Hypothalamus (tissue), 51 donors: ENCODE measurements around the gene PCDHGA9.
A peak's percentile ranks its signal among the peaks of the same experiment; 100 is the strongest.
"Not testable (repeated sequence)": the region's sequence is repeated elsewhere in the genome, so short reads cannot be mapped to it uniquely, and the experiment has no call there.

ENCODE experiments used
- DNase-seq, 51 donors: peaks; one replicate each; lab custom pipeline; 2025; lab: John Stamatoyannopoulos, UW

PCDHGA9 gene

GRCh38 chr5:141382469-141383294 is 19.9 kb upstream of the PCDHGA9 start, which contains the start of gene PCDHGA7:
Gene PCDHGA7 (plus strand): TSS chr5:141382742. CDS start chr5:141382900, 158 bp downstream.
- no peak for DNase-seq

DNA sequence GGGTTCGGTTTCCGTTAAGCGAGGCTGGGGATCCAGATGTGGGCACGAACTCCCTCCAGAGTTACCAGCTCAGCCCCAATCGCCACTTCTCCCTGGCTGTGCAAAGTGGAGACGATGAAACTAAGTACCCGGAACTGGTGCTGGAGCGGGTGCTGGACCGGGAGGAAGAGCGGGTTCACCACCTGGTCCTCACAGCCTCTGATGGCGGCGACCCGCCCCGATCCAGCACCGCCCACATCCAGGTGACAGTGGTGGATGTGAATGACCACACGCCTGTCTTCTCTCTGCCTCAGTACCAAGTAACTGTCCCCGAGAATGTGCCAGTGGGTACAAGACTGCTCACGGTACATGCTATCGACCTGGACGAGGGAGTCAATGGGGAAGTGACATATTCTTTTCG is 19.2 kb upstream of the PCDHGA9 start:
- no peak for DNase-seq

DNA sequence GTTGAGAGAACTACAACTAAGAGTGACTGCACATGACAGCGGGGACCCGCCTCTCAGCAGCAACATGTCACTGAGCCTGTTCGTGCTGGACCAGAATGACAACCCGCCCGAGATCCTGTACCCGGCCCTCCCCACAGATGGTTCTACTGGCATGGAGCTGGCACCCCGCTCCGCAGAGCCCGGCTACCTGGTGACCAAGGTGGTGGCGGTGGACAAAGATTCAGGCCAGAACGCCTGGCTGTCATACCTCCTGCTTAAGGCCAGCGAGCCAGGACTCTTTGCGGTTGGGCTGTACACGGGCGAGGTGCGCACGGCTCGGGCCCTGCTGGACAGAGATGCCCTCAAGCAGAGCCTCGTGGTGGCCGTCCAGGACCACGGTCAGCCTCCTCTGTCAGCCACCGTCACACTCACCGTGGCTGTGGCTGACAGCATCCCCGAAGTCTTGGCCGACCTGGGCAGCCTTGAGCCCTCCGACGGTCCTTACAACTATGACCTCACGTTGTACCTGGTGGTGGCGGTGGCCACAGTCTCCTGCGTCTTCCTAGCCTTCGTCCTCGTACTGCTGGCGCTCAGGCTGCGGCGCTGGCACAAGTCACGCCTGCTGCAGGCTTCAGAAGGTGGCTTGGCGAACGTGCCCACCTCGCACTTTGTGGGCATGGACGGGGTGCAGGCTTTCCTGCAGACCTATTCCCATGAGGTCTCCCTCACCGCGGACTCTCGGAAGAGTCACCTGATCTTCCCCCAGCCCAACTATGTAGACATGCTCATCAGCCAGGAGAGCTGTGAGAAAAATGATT is 17.9 kb upstream of the PCDHGA9 start:
- no peak for DNase-seq

DNA sequence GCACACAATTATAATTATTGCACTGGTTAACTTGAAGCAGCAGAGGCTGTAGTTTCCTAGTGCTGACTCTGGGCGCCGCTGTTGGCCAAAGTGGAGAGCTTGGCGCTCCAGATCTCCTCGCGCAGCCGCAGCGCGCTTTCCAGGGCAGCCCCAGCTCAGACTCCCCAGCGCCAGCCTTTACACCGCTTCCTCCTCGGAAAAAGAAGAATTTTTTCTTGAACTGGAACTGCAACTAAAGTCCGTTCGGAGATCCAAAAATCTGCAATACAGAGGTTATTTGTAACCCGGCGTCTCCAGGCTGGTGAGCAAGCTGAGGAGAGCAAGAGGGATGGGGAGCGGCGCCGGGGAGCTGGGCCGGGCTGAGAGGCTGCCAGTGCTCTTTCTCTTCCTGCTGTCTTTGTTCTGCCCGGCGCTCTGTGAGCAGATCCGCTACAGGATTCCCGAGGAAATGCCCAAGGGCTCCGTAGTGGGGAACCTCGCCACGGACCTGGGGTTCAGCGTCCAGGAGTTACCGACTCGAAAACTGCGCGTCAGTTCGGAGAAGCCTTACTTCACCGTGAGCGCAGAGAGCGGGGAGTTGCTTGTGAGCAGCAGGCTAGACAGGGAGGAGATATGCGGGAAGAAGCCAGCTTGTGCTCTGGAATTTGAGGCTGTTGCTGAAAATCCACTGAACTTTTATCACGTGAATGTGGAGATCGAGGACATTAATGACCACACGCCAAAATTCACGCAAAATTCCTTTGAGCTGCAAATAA is 14.8 kb upstream of the PCDHGA9 start, which contains the start of gene PCDHGB4:
Gene PCDHGB4 (plus strand): TSS at position 142 of the 755 bp plus-strand sequence. CDS start 187 bp downstream, at position 329.
- not testable (repeated sequence) for DNase-seq

GRCh38 chr5:141388661-141389060 is 13.9 kb upstream of the PCDHGA9 start:
- DNase-seq = no peak

GRCh38 chr5:141389153-141390042 is 13.2 kb upstream of the PCDHGA9 start:
- no peak for DNase-seq

GRCh38 chr5:141392429-141393198 is 10.0 kb upstream of the PCDHGA9 start, which contains the start of gene PCDHGA8:
Gene PCDHGA8 (plus strand): TSS chr5:141392633. CDS start chr5:141392814, 181 bp downstream.
- no peak for DNase-seq

- DNase-seq = no peak
Measured at GRCh38 chr5:141393267-141393666, 9.3 kb upstream of the PCDHGA9 start.

DNA sequence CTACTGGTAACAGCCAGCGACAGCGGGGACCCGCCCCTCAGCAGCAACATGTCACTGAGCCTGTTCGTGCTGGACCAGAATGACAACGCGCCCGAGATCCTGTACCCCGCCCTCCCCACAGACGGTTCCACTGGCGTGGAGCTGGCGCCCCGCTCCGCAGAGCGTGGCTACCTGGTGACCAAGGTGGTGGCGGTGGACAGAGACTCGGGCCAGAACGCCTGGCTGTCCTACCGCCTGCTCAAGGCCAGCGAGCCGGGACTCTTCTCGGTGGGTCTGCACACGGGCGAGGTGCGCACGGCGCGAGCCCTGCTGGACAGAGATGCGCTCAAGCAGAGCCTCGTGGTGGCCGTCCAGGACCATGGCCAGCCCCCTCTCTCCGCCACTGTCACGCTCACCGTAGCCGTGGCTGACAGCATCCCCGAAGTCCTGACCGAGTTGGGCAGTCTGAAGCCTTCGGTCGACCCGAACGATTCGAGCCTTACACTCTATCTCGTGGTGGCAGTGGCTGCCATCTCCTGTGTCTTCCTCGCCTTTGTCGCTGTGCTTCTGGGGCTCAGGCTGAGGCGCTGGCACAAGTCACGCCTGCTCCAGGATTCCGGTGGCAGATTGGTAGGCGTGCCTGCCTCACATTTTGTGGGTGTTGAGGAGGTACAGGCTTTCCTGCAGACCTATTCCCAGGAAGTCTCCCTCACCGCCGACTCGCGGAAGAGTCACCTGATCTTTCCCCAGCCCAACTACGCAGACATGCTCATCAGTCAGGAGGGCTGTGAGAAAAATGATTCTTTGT is 8.0 kb upstream of the PCDHGA9 start:
- not testable (repeated sequence) for DNase-seq

DNA sequence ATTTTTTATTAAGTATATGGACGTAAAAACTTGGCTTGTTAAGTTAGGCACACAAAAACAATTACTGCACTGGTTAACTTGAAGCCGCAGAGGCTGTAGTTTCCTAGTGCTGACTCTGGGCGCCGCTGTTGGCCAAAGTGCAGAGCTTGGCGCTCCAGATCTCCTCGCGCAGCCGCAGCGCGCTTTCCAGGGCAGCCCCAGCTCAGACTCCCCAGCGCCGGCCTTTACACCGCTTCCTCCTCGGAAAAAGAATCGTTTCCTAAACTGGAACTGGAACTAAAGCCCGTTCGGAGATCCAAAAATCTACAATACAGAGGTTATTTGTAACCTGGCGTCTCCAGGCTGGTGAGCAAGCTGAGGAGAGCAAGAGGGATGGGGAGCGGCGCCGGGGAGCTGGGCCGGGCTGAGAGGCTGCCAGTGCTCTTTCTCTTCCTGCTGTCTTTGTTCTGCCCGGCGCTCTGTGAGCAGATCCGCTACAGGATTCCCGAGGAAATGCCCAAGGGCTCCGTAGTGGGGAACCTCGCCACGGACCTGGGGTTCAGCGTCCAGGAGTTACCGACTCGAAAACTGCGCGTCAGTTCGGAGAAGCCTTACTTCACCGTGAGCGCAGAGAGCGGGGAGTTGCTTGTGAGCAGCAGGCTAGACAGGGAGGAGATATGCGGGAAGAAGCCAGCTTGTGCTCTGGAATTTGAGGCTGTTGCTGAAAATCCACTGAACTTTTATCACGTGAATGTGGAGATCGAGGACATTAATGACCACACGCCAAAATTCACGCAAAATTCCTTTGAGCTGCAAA is 4.6 kb upstream of the PCDHGA9 start, which contains the start of gene PCDHGB5:
Gene PCDHGB5 (plus strand): TSS at position 192 of the 796 bp plus-strand sequence. CDS start 181 bp downstream, at position 373.
- not testable (repeated sequence) for DNase-seq

DNA sequence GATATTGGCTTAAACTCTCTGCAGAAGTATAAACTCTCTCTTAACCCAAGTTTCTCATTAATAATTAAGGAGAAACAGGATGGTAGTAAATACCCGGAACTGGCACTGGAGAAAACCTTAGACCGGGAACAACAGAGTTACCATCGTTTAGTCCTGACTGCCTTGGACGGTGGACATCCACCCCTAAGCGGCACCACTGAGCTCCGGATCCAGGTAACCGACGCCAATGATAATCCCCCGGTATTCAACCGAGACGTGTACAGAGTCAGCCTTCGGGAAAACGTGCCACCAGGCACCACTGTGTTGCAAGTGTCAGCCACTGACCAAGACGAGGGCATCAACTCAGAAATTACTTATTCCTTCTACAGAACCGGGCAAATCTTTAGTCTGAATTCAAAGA is 4.0 kb upstream of the PCDHGA9 start:
- DNase-seq = no peak

DNA sequence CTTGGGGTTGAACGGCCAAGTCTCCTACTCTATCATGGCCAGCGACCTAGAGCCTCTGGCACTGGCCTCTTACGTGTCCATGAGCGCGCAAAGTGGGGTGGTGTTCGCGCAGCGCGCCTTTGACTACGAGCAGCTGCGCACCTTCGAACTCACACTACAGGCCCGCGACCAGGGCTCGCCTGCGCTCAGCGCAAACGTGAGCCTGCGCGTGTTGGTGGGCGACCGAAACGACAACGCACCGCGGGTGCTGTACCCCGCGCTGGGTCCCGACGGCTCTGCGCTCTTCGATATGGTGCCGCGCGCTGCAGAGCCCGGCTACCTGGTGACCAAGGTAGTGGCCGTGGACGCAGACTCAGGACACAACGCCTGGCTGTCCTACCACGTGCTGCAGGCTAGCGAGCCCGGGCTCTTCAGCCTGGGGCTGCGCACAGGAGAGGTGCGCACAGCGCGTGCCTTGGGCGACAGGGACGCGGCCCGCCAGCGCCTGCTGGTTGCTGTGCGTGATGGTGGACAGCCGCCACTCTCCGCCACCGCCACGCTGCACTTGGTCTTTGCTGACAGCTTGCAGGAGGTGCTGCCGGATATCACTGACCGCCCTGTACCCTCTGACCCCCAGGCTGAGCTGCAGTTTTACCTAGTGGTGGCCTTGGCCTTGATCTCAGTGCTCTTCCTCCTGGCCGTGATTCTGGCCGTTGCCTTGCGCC is 2.9 kb upstream of the PCDHGA9 start:
- no peak for DNase-seq

- DNase-seq = no peak
Measured at GRCh38 chr5:141403387-141403786, 809 bp downstream of the PCDHGA9 start.

DNA sequence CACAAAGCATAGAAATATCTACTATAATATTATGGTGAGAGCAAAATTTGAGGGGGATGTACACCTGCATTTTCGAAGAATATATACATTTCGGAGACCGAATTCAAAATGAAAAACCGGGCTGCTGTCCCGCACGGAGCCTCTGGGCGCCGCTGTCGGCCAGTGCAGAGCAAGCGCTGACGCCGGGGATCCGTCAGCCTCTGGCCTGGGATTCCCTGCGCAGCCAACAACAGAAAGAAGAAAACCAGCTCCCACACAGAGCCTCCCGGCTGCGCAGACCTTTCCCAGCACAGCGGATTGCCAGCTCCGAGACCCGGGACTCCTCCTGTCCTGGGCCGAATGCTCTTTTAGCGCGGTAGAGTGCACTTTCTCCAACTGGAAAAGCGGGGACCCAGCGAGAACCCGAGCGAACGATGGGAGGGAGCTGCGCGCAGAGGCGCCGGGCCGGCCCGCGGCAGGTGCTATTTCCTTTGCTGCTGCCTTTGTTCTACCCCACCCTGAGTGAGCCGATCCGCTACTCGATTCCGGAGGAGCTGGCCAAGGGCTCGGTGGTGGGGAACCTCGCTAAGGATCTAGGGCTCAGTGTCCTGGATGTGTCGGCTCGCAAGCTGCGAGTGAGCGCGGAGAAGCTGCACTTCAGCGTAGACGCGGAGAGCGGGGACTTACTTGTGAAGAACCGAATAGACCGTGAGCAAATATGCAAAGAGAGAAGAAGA is 5.4 kb downstream of the PCDHGA9 start, which contains the start of gene PCDHGB6:
Gene PCDHGB6 (plus strand): TSS at position 232 of the 716 bp plus-strand sequence. CDS start 182 bp downstream, at position 414.
- DNase-seq = peak in 1 of 51 donors; percentile 9

DNA sequence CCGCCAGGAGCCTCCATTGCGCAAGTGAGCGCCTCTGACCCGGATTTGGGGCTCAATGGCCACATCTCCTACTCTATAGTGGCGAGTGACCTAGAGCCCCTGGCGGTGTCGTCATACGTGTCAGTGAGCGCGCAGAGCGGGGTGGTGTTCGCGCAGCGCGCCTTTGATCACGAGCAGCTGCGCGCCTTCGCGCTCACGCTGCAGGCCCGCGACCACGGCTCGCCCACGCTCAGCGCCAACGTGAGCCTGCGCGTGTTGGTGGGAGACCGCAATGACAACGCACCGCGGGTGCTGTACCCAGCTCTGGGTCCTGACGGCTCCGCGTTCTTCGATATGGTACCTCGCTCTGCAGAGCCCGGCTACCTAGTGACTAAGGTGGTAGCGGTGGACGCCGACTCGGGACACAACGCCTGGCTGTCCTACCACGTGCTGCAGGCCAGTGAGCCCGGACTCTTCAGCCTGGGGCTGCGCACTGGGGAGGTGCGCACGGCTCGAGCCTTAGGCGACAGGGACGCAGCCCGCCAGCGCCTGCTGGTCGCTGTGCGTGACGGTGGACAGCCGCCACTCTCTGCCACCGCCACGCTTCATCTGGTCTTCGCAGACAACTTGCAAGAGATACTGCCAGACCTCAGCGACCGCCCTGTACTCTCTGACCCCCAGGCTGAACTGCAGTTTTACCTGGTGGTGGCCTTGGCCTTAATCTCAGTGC is 7.2 kb downstream of the PCDHGA9 start:
- DNase-seq = no peak
